Gastroesophageal sphincter (tissue), 4 donors: ENCODE results near the gene LGALS1. TPM values are rescaled to one million over a fixed set of nuclear protein-coding genes. Genes with fewer than 3 reads are reported as not detected.
A peak's percentile ranks its signal among the peaks of the same experiment; 100 is the strongest.

ENCODE experiments used
- ATAC-seq: fragments of 150-250 bp; one replicate; pipeline ENCODE4 v1.9.1; 2016; ENCODE audit warnings: mild to moderate bottlenecking, moderate library complexity
- H3K27ac ChIP-seq, 4 donors: fragments of 200-600 bp; sonication (generic) in 3 of 4; 1 replicate in 3 of 4; 2 replicates in 1 of 4; pipeline ENCODE4 v1.5.1; 2016 to 2019
- H3K27me3 ChIP-seq: fragments of 200-600 bp; sonication (generic); one replicate; pipeline ENCODE4 v1.5.1; 2019
- H3K36me3 ChIP-seq, 2 donors: fragments of 200-600 bp; sonication (generic); one replicate each; pipeline ENCODE4 v1.5.1; 2019; ENCODE audit warnings: control low read depth in 1 of 2
- H3K4me1 ChIP-seq, 3 donors: fragments of 200-600 bp; sonication (generic); 1 replicate in 2 of 3; 2 replicates in 1 of 3; pipeline ENCODE4 v1.5.1; 2016 to 2019; ENCODE audit warnings: control low read depth in 2 of 3
- H3K4me3 ChIP-seq, 2 donors: fragments of 200-600 bp; sonication (generic); one replicate each; pipeline ENCODE4 v1.5.1; 2019; ENCODE audit warnings: mild to moderate bottlenecking in 1 of 2, moderate library complexity in 1 of 2
- H3K9me3 ChIP-seq, 3 donors: fragments of 200-600 bp; sonication (generic); one replicate each; pipeline ENCODE4 v1.5.1; 2017 to 2019; ENCODE audit warnings: control low read depth in 2 of 3
- EP300 ChIP-seq: sonication (generic); formaldehyde crosslinking; IDR thresholded peaks from one replicate; pipeline ENCODE4 v1.6.1; 2017; ENCODE audit warnings: antibody characterized with exemption, mild to moderate bottlenecking
- POLR2A ChIP-seq, 2 donors: fragments of 450-650 bp; IDR thresholded peaks; one replicate each; pipeline ENCODE4 v1.6.1; 2017; ENCODE audit warnings: antibody characterized with exemption in 2 of 2, mild to moderate bottlenecking in 2 of 2, moderate library complexity in 1 of 2
- POLR2AphosphoS5 ChIP-seq: sonication (generic); formaldehyde crosslinking; IDR thresholded peaks from one replicate; pipeline ENCODE4 v1.6.1; 2017; ENCODE audit warnings: antibody characterized with exemption
- WGBS, 2 donors: methylation state at CpG; one replicate each; pipeline ENCODE4 v1.1.5; 2018; ENCODE audit warnings: low coverage in 1 of 2; 5-methylcytosine and 5-hydroxymethylcytosine counted together
- total RNA-seq, 4 donors: library from RNA; depleted of rRNA; stranded (reverse); fragments of >200 nt; gene quantifications; one replicate each; pipeline ENCODE4 v1.1.0, GENCODE V29; 2016
- TF ChIP-seq, protein P1 (sequence below), 4 experiments: fragments of 200-600 bp in 2 of 4; fragments of 450-650 bp in 2 of 4; sonication (generic) in 1 of 4; IDR thresholded peaks; one replicate each; pipeline ENCODE4 v1.5.1; 2017 to 2019; ENCODE audit warnings: antibody characterized with exemption in 4 of 4, mild to moderate bottlenecking in 2 of 4, moderate library complexity in 2 of 4

The LGALS1 gene
- total RNA-seq, 4 donors from 2014 or later = 747 to 1,092 (median 1,059) TPM

DNA sequence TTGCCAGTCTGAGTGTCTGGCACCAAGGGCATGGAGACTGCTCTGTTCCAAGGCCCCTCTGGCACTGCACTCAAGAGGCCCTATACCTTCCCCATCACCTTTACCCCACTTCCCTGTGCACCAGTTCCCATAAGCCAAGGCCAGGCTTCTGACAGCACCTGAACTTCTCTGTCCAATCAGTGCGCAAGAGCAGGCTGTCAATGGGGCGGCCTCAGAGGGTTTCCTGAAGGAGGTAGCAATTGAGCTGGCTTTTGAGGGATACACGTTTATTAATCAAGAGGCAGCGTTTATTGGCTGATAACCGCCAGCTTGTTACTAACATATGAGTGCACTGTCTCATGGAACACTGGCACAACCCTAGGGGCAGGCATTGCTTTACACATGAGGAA lies 33.9 kb upstream of the LGALS1 start:
- Histone ChIP-seq H3K4me3 (no peak overlapping the region), H3K9me3 (no peaks in the 10 kb centered on the region), H3K27me3 (peaks cover 37% of the 10 kb centered on the region), H3K27ac (no peak overlapping the region), H3K36me3 (peaks cover 0 to 11% of the 10 kb centered on the region in 2 donors), H3K4me1 (peaks cover 0 to 52% (median 22%) of the 10 kb centered on the region in 3 donors)
- 88% methylated on average over 3 of the region's 5 CpGs; no CpG with 5 or more reads in 1 of the 2 donors for WGBS, 2 donors
- TF ChIP-seq POLR2A (IDR thresholded peaks at IDR 0.05) (no peak), POLR2AphosphoS5 (no peak), EP300 (no peak)
- TF ChIP-seq, protein P1, sequence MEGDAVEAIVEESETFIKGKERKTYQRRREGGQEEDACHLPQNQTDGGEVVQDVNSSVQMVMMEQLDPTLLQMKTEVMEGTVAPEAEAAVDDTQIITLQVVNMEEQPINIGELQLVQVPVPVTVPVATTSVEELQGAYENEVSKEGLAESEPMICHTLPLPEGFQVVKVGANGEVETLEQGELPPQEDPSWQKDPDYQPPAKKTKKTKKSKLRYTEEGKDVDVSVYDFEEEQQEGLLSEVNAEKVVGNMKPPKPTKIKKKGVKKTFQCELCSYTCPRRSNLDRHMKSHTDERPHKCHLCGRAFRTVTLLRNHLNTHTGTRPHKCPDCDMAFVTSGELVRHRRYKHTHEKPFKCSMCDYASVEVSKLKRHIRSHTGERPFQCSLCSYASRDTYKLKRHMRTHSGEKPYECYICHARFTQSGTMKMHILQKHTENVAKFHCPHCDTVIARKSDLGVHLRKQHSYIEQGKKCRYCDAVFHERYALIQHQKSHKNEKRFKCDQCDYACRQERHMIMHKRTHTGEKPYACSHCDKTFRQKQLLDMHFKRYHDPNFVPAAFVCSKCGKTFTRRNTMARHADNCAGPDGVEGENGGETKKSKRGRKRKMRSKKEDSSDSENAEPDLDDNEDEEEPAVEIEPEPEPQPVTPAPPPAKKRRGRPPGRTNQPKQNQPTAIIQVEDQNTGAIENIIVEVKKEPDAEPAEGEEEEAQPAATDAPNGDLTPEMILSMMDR (IDR thresholded peaks at IDR 0.05) = no peak
- no peak for ATAC-seq

DNA sequence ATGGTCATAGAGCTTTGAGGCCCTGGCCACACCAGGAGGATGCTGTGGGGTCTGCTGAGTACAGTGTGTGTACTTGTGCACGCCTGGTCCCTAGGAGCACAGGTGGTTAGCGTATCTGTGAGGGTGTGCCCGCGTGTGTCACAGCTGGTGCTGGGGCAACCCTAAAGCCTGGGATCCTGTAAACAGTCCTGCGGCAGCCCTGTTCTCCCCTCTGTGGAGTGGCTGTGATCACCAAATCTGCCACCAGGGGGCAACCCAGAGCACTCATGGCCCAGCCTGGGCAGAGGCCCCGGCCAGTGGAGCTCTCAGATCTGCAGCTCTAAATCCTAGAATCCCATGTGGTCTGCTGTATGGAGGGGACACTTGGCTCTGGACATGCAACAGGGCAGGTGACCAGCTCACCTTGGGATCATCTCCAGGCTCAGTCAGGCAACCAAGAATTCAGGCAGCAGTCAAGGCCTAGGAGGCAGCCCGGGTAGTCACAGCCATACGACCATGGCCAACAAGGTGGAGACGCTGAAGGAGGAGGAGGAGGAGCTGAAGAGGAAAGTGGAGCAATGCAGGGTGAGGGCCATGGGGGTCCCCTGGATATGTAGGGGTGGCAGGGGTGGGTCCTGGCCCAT lies 32.1 kb upstream of the LGALS1 start:
- H3K9me3 ChIP-seq = no peaks in the 10 kb centered on the region
- 80% methylated on average over 2 of the region's 9 CpGs; no CpG with 5 or more reads in 1 of the 2 donors for WGBS, 2 donors
- TF ChIP-seq POLR2A (IDR thresholded peaks at IDR 0.05) = no peak
- TF ChIP-seq, protein P1 (IDR thresholded peaks at IDR 0.05) = peak in 3 of 4 experiments; percentile 92 to 94 (median 92)
- no peak overlapping the region for H3K4me3 ChIP-seq
- peak; percentile 79 for ATAC-seq
- H3K4me1 ChIP-seq = peaks cover 0 to 50% (median 22%) of the 10 kb centered on the region in 3 donors
- peaks cover 0 to 11% of the 10 kb centered on the region in 2 donors for H3K36me3 ChIP-seq
- peaks cover 37% of the 10 kb centered on the region for H3K27me3 ChIP-seq
- H3K27ac ChIP-seq = no peak overlapping the region

DNA sequence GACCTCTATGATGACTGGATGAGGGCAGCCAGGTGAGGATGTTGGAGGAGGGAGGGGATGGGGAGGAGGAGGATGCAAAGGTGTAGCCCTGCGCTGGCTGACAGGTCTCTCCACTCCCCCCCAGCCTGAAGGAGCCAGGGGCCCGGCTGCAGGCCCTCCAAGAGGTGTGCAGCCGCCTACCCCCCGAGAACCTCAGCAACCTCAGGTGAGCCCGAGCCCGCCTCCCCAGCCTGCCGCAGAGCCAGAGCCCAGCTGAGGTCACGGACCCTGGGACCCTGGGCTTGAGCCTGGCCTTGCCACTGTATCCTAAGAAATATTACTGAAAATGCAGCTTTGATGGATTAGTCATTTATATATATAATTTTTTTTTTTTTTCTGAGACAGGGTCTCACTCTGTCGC lies 28.1 kb upstream of the LGALS1 start:
- ATAC-seq = no peak
- Histone ChIP-seq H3K9me3 (no peaks in the 10 kb centered on the region), H3K4me1 (peaks cover 0 to 21% (median 8%) of the 10 kb centered on the region in 3 donors), H3K27me3 (peaks cover 3% of the 10 kb centered on the region), H3K27ac (peak overlapping the region in 1 of 4 donors; percentile 69), H3K4me3 (no peak overlapping the region), H3K36me3 (peaks cover 0 to 28% of the 10 kb centered on the region in 2 donors)
- TF ChIP-seq, protein P1 (IDR thresholded peaks at IDR 0.05) = no peak
- TF ChIP-seq POLR2A (IDR thresholded peaks at IDR 0.05) = no peak
- no peak for TF ChIP-seq POLR2AphosphoS5
- no peak for TF ChIP-seq EP300
- WGBS, 2 donors = 89 to 100% methylated on average over 1 to 7 of the region's 9 CpGs

DNA sequence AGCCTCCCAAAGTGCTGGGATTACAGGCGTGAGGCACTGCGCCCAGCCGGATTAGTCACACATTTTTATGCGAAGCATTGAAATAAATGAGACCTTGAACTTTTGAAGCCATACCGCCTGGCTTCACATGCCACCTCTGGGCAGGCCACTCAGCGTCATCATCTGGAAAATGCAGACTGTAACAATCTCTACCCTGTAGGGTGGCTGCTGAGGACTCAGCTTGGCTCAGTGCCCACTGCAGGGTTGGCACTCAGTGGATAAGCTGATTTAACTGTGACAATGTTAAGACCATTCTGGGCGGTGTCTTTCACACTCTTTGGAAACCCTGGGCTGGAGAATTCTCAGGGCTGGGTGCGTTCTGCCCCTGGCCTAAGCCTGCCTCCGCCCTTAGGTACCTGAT lies 27.5 kb upstream of the LGALS1 start:
- no peaks in the 10 kb centered on the region for H3K9me3 ChIP-seq
- no peak overlapping the region for H3K4me3 ChIP-seq
- peaks cover 0 to 17% (median 6%) of the 10 kb centered on the region in 3 donors for H3K4me1 ChIP-seq
- TF ChIP-seq EP300 (no peak), POLR2A (IDR thresholded peaks at IDR 0.05) (no peak), POLR2AphosphoS5 (peak; percentile 72)
- TF ChIP-seq, protein P1 (IDR thresholded peaks at IDR 0.05) = no peak
- no peaks in the 10 kb centered on the region for H3K27me3 ChIP-seq
- WGBS, 2 donors = 77% methylated on average over 2 of the region's 9 CpGs; no CpG with 5 or more reads in 1 of the 2 donors
- peak overlapping the region in 1 of 4 donors; percentile 69 for H3K27ac ChIP-seq
- ATAC-seq = peak; percentile 47
- H3K36me3 ChIP-seq = peaks cover 0 to 29% of the 10 kb centered on the region in 2 donors
